ENCODE results near the gene ZNF581. TPM values are rescaled to one million over a fixed set of nuclear protein-coding genes. Genes with fewer than 3 reads are reported as not detected.

Gene ZNF581
- total RNA-seq, 1 experiment from 2014 or later = 65.1 TPM

DNA sequence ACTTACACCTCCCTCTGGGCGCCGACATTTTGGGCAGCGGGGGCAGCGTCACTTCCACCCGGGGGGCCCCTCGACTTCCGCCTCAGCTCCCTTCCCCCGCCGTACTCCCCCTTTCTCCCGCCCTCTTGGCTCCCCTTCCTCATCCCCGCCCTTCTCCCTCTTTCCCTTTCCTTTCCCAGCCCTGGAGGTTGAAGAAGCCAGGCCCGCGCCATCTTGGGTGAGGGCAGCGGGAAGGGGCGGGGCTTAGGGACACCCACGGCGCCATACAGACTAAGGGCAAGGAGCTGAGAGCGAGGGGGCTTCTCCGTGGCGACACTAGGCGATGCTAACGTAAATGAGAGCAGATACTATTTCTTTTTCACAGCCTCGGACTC lies 44.0 kb upstream of the ZNF581 start, which contains the start of gene FIZ1:
TSS of gene FIZ1 (minus strand) at position 50 of the 374 bp plus-strand sequence. CDS start 1,652 bp downstream, outside the sequence.
- H3K56ac ChIP-seq (ENCODE audit: insufficient read length, low read depth, low read length) = peak within 1 kb of the TSS; percentile 90
- H3K23ac ChIP-seq (ENCODE audit: insufficient read length, low read depth, low read length) = no peak within 1 kb of the TSS
- no peak within 1 kb of the TSS for H2BK15ac ChIP-seq (ENCODE audit: low read depth, low read length)
- H2BK12ac ChIP-seq (ENCODE audit: insufficient read length, low read depth, low read length) = peak within 1 kb of the TSS; percentile 93
- no peaks in the 10 kb centered on the region for H3K9me3 ChIP-seq (ENCODE audit: control insufficient read depth, low read depth, low read length)
- peak within 1 kb of the TSS; percentile 51 for H3K4me2 ChIP-seq (ENCODE audit: insufficient read depth, insufficient read length, low read length)
- Mint-ChIP-seq H3K9me3 (peaks cover 2 to 4% of the 10 kb centered on the region in 2 experiments; a peak in 2 of 5 replicates), H3K4me3 (peak within 1 kb of the TSS; percentile 95 to 96), H3K27ac (peak within 1 kb of the TSS; percentile 100), H3K36me3 (ENCODE audit: insufficient read depth in 1 of 3, low read depth in 3 of 3) (peaks cover 25 to 32% (median 29%) of the 10 kb centered on the region in 3 experiments; a peak in 6 of 7 replicates), H3K27me3 (ENCODE audit: low read depth) (no peaks in the 10 kb centered on the region), H3K4me1 (peaks cover 25 to 36% of the 10 kb centered on the region in 2 experiments)
- no CpG with 5 or more reads among the region's 23 CpGs for WGBS (ENCODE audit: extremely low coverage, insufficient read length, low lambda C conversion rate)
- peaks cover 2% of the 10 kb centered on the region; the same call in 1 of the 2 replicates for H3K4me1 ChIP-seq (ENCODE audit: insufficient read depth, low read length)
- TF ChIP-seq, protein P1, sequence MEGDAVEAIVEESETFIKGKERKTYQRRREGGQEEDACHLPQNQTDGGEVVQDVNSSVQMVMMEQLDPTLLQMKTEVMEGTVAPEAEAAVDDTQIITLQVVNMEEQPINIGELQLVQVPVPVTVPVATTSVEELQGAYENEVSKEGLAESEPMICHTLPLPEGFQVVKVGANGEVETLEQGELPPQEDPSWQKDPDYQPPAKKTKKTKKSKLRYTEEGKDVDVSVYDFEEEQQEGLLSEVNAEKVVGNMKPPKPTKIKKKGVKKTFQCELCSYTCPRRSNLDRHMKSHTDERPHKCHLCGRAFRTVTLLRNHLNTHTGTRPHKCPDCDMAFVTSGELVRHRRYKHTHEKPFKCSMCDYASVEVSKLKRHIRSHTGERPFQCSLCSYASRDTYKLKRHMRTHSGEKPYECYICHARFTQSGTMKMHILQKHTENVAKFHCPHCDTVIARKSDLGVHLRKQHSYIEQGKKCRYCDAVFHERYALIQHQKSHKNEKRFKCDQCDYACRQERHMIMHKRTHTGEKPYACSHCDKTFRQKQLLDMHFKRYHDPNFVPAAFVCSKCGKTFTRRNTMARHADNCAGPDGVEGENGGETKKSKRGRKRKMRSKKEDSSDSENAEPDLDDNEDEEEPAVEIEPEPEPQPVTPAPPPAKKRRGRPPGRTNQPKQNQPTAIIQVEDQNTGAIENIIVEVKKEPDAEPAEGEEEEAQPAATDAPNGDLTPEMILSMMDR (conservative IDR thresholded peaks at IDR 0.05) = no peak
- peak within 1 kb of the TSS; percentile 98 for H3K9ac ChIP-seq (ENCODE audit: extremely low read depth, insufficient read length, low read length)
- H2BK20ac ChIP-seq (ENCODE audit: low read depth, low read length, poor library complexity, severe bottlenecking) = no peak within 1 kb of the TSS
- no peak within 1 kb of the TSS for H2AFZ ChIP-seq (ENCODE audit: low read length)
- peak within 1 kb of the TSS; percentile 100 for H3K18ac ChIP-seq (ENCODE audit: insufficient read length, low read depth, low read length)
- H3K4ac ChIP-seq (ENCODE audit: low read depth, low read length) = no peak within 1 kb of the TSS; the same call in 1 of the 2 replicates
- no peak within 1 kb of the TSS for H2AK5ac ChIP-seq (ENCODE audit: insufficient read length, low read length)
- H4K8ac ChIP-seq (replicated peaks; ENCODE audit: insufficient read length, low read depth, low read length) = peak within 1 kb of the TSS; percentile 86
- H3T11ph ChIP-seq (ENCODE audit: low read length) = peak within 1 kb of the TSS; percentile 94
- H3K79me2 ChIP-seq (ENCODE audit: insufficient read depth, low read length) = no peaks in the 10 kb centered on the region
- peak within 1 kb of the TSS; percentile 98 for H2BK120ac ChIP-seq (ENCODE audit: low read depth, low read length, poor library complexity, severe bottlenecking)
- peak within 1 kb of the TSS; percentile 98 for H4K5ac ChIP-seq (ENCODE audit: insufficient read length, low read depth, low read length)
- no peak within 1 kb of the TSS for H4K91ac ChIP-seq (ENCODE audit: insufficient read length, low read depth, low read length)
- H3K27ac ChIP-seq (ENCODE audit: insufficient read length, low read depth, low read length) = peak within 1 kb of the TSS; percentile 95
- H3K14ac ChIP-seq (ENCODE audit: insufficient read depth, low read length) = peak within 1 kb of the TSS; percentile 100
- no peaks in the 10 kb centered on the region for H3K27me3 ChIP-seq (ENCODE audit: insufficient read depth, low read length)
- H2BK5ac ChIP-seq (ENCODE audit: insufficient read length, low read length) = peak within 1 kb of the TSS; percentile 98
- peak; percentile 98 for DNase-seq
- H3K79me1 ChIP-seq (ENCODE audit: insufficient read depth, low read depth, low read length, poor library complexity, severe bottlenecking) = no peaks in the 10 kb centered on the region
- H4K20me1 ChIP-seq (ENCODE audit: control insufficient read depth, insufficient read depth, insufficient read length) = no peaks in the 10 kb centered on the region
- no peaks in the 10 kb centered on the region for H3K23me2 ChIP-seq (ENCODE audit: insufficient read length, low read depth, low read length, poor library complexity, severe bottlenecking)

Measured in H9 (cell line).